HG03558 (cell line): ENCODE data around the gene GLT8D1.
A peak's percentile ranks its signal among the peaks of the same experiment; 100 is the strongest.
"Not testable (repeated sequence)": the region's sequence is repeated elsewhere in the genome, so short reads cannot be mapped to it uniquely, and the experiment has no call there.

Experiments
- ATAC-seq: cut with Tn5 transposase; IDR thresholded peaks from one replicate; pipeline ENCODE4 v1.9.1; 2021; ENCODE audit warnings: moderate number of reproducible peaks; ENCODE audit not compliant: unreplicated experiment; ENCODE audit errors: extremely low read depth

The GLT8D1 gene

GRCh38 chr3:52705688-52706686, at the start of gene GLT8D1, which contains the start of gene SPCS1:
TSS of gene GLT8D1 (minus strand) at chr3:52705791. CDS start at chr3:52700460, 5,331 bp downstream.
TSS of gene SPCS1 (plus strand) at chr3:52706106. CDS start at chr3:52706247, 141 bp downstream.
- peak; percentile 51 for ATAC-seq

GRCh38 chr3:52754373-52754772, 48.8 kb upstream of the GLT8D1 start:
- ATAC-seq: no peak

GRCh38 chr3:52752045-52752660, 46.6 kb upstream of the GLT8D1 start:
- no peak for ATAC-seq

- no peak for ATAC-seq
Measured at GRCh38 chr3:52743721-52744120, 38.1 kb upstream of the GLT8D1 start.

GRCh38 chr3:52743152-52743551, 37.6 kb upstream of the GLT8D1 start:
- no peak for ATAC-seq

- ATAC-seq: no peak
Measured at GRCh38 chr3:52742418-52743041, 36.9 kb upstream of the GLT8D1 start.

- no peak for ATAC-seq
Measured at GRCh38 chr3:52739730-52740129, 34.1 kb upstream of the GLT8D1 start.

- no peak for ATAC-seq
Measured at GRCh38 chr3:52733256-52733891, 27.8 kb upstream of the GLT8D1 start.

GRCh38 chr3:52731590-52731989, 26.0 kb upstream of the GLT8D1 start:
- no peak for ATAC-seq

- no peak for ATAC-seq
Measured at GRCh38 chr3:52730681-52731080, 25.1 kb upstream of the GLT8D1 start.

GRCh38 chr3:52728753-52729152, 23.2 kb upstream of the GLT8D1 start:
- not testable (repeated sequence) for ATAC-seq

GRCh38 chr3:52724511-52724910, 18.9 kb upstream of the GLT8D1 start:
- ATAC-seq: no peak

- no peak for ATAC-seq
Measured at GRCh38 chr3:52723935-52724334, 18.3 kb upstream of the GLT8D1 start.

GRCh38 chr3:52722491-52722890, 16.9 kb upstream of the GLT8D1 start:
- ATAC-seq: no peak

GRCh38 chr3:52721730-52722008, 16.1 kb upstream of the GLT8D1 start:
- no peak for ATAC-seq

GRCh38 chr3:52721002-52721729, 15.6 kb upstream of the GLT8D1 start:
- no peak for ATAC-seq

- ATAC-seq: no peak
Measured at GRCh38 chr3:52719618-52720017, 14.0 kb upstream of the GLT8D1 start.

GRCh38 chr3:52715714-52716305, 10.2 kb upstream of the GLT8D1 start:
- ATAC-seq: no peak
